GM19328 (cell line): ENCODE data around the gene SDF2.
"Not testable (repeated sequence)": the region's sequence is repeated elsewhere in the genome, so short reads cannot be mapped to it uniquely, and the experiment has no call there.

Experiments used
- ATAC-seq: cut with Tn5 transposase; IDR thresholded peaks from one replicate; pipeline ENCODE4 v1.9.1; 2021; ENCODE audit warnings: mild to moderate bottlenecking, moderate library complexity; ENCODE audit not compliant: unreplicated experiment

SDF2 gene

GRCh38 chr17:28685366-28685765, 23.7 kb upstream of the SDF2 start:
- no peak for ATAC-seq

DNA sequence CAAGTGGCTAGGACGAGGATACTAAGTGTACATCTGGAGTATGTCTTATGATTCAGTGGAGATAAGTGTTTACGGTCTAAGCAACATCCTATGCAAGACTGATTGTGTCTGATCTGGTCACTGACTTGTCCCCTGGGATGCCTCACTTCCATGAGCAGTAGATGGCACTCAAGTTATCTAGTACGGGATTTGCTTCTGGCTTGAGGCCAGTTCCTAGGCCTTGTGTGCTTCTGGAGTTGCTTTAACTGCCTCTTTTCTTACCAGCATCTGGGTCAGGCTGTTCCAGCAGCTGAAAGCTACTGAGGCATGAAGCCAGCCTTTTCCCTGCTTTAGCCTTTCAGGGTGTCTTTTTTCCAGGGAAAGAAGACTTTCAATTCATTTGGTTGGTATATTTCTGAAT, 23.3 kb upstream of the SDF2 start:
- no peak for ATAC-seq

- ATAC-seq, result no peak
Observed at GRCh38 chr17:28682655-28683054, 20.9 kb upstream of the SDF2 start.

DNA sequence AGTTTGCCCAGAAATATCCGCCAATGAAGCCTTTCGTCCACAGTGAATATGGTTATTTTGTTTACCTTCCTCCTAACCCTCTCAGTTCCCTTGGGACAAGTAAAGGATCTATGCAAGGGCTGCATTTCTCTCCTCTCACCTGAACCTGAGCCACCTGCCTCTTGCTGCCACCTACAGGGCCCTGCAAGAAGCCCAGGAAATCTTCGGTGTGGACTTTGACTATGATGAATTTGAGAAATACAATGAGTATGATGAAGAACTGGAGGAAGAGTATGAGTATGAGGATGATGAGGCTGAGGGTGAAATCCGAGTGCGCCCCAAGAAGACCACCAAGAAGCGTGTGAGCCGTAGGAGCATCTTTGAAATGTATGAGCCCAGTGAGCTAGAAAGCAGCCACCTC, 14.3 kb upstream of the SDF2 start:
- no peak for ATAC-seq

DNA sequence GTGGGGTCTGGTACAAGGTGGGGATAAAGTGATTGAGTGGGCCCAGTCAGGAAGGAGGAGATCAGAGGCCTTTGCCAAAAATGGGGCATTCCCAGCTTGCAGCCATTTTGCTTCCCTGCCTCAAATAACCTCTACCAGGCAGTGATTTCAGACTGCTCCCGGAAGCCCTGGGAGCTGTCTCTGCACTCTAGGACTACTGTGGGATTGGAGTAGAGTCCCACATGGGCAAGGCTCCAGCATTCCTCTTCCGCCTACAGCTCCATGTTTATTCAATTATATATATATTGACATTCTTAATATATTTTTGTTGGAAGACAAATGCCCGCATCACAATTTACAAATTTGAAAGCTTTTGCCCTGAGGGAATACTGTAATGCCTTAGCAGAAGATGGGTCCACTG, 13.8 kb upstream of the SDF2 start:
- no peak for ATAC-seq

GRCh38 chr17:28669918-28670317, 8.2 kb upstream of the SDF2 start:
- no peak for ATAC-seq

DNA sequence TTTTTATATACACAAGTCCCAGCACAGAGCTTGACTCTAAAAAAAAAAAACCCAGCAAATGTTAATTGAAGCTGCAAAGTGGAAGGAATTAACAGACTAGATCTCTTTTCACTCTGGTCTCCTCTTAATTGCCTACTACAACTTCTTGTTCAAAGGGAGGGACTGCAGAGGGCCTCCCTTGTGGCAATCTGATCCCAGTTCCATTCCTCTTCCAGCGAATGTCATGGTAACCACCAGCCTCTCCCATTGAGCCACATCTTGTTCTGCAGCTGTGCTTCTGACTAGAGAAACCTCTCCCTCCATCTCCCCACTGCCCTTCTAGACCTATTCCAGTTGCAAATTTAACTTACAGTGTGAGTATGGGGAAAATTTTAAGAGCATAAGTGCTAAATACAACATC, 6.2 kb upstream of the SDF2 start:
- no peak for ATAC-seq

DNA sequence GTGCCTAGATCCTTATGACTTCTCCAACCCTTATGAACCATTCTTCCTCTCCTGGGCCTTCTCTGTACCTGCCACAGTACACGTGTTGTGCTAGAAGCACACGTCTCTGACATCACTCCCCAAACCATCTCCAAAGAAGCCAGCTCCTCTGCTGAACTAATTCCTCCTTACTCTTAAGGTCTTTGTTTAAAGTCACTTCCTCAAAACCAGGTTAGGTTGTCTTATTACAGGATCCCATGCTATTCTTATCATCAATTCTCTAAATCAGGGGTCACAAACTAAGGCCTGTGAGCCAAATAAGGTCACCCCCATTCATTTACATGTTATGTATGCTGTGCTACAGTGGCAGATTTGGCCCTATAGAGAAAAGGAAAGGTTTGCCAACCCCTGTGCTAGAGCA, 4.3 kb upstream of the SDF2 start:
- ATAC-seq, result no peak

- ATAC-seq, result no peak
Observed at GRCh38 chr17:28663723-28664122, 2.0 kb upstream of the SDF2 start.

DNA sequence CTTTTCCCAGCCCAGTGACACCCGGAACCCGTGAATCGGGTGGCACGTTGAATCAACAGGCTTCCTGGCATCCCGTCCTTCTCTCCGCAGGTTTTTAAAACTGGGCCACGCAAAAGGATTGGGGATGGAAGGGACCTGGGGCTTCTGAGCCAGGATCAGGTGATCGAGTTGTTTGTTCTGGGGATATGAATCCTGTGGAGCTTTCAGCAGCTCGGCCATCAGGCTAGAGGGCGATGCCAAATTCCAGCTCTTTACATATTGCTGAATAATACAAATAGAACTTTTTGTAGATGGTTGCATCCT, 772 bp upstream of the SDF2 start:
- no peak for ATAC-seq

DNA sequence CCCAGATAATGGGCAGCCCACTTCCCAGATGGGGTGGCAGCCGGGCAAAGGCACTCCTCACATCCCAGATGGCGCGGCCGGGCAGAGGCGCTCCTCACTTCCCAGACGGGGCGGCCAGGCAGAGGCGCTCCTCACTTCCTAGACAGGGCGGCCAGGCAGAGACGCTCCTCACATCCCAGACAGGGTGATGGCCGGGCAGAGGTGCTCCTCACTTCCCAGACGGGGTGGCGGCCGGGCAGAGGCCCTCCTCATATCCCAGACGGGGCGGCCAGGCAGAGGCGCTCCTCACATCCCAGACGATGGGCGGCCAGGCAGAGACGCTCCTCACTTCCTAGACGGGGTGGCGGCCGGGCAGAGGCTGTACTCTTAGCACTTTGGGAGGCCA, 2.2 kb downstream of the SDF2 start:
- not testable (repeated sequence) for ATAC-seq

DNA sequence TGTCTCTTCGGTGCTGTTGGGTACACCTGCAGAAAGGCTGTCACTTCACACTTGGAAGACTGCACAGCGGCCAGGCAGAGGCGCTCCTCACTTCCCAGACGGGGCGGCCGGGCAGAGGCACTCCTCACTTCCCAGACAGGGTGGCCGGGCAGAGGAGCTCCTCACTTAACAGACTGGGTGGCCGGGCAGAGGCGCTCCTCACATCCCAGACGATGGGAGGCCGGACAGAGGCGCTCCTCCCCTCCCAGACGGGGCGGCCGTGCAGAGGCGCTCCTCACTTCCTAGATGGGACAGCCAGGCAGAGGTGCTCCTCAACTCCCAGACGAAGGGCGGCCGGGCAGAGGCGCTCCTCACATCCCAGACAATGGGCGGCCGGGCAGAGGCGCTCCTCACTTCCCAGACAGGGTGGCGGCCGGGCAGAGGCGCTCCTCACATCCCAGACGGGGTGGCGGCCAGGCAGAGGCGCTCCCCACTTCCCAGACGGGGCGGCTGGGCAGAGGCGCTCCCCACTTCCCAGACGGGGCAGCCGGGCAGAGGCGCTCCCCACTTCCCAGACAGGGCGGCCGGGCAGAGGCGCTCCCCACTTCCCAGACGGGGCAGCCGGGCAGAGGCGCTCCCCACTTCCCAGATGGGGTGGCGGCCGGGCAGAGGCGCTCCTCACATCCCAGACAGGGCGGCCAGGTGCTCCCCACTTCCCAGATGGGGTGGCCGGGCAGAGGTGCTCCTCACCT, 2.8 kb downstream of the SDF2 start:
- not testable (repeated sequence) for ATAC-seq

- not testable (repeated sequence) for ATAC-seq
Observed at GRCh38 chr17:28658342-28658741, 3.4 kb downstream of the SDF2 start.

GRCh38 chr17:28657756-28658155, 4.0 kb downstream of the SDF2 start:
- ATAC-seq, result no peak

DNA sequence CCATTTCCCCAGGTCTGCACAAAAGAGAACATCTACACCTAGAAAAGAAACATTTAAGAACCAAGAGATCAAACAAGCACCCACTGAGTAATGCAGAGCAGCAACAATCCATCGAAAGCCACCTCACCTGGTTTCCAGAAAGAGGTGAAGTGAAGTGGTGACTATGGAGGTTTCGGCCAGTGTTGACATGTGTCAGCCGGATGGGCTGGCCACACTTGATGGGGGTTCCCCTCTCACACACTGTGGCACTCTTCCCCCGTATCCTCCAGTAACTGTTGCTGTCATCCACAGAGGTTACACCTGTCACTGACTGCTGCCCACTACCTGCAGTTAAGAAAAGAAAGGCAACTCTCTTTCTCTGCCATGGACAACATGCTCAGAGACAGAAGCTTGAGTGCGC, 6.5 kb downstream of the SDF2 start:
- no peak for ATAC-seq

DNA sequence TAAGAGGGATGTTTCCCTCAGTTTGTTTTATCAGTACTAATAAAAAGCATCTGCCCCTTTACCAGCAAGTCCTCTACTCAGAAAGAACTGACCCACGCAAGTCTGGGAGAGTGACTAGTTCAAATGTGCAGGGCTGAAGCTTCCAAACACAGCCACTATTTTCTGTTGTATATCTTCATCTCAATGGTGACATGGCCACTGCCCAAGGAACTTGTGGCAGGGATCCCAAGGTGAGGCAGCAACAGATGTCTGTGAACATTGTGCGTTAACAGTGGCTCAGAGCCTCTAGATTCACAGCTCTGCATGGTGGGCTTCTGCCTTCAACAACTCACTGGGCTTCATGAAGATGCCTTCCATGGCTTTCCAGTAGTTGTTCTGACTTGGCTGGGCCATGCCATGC, 13.0 kb downstream of the SDF2 start:
- ATAC-seq, result no peak

DNA sequence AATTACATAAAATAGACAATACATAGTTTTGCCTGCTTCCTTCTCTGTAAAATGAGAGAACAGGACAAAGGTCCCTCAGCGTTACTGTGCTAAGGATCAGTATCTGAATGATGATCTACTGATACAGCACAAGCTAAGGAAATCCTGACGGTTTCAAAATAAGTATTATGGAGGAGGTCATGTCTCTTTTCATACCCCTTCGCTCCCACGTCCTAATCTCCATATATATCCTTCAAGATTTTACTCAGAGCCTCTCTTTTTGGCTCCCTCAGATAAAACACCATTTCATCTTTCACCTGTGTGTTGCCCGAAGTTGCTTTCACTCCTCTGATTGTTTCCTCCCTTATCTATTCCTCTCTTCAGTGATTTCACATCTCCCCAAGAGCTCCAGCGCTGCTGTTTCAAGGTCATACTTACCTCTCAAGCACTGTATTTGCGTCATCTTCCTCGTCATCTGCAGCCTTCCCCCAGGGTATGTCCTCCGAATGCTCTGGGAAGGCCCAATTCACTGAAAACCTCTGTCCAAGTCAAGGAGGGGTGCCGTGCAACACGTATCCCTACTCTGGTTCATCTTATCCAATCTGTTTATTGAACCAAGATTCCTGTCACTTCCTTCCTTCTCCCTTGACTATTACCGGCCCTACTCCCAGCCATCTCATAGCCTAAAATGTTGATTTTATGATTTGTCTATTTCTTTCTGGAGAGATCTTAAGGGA, 15.5 kb downstream of the SDF2 start:
- no peak for ATAC-seq

DNA sequence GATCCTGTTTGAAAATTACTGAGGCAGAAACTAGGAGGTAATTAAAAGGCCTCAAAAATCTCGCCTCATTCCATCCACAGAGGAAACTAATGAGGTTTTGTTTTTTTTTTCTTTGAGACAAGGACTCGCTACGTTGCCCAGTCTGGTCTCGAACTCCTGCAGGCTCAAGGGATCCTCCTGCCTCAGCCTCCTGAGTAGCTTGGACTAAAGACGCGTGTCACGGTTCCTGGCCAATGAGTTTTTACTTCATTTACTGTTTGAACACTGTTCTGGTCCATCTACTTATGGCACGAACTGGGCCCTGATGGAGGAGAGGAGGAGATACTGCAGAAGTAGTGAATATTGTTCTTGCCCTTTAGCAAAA, 16.1 kb downstream of the SDF2 start:
- no peak for ATAC-seq

- ATAC-seq, result peak; percentile 90
Observed at GRCh38 chr17:28644787-28645575, 16.7 kb downstream of the SDF2 start, which contains the start of gene BLTP2. BLTP2 (minus strand) TSS chr17:28645158; CDS start chr17:28645056, 102 bp downstream.

GRCh38 chr17:28643983-28644786, 17.5 kb downstream of the SDF2 start:
- peak; percentile 6 for ATAC-seq

DNA sequence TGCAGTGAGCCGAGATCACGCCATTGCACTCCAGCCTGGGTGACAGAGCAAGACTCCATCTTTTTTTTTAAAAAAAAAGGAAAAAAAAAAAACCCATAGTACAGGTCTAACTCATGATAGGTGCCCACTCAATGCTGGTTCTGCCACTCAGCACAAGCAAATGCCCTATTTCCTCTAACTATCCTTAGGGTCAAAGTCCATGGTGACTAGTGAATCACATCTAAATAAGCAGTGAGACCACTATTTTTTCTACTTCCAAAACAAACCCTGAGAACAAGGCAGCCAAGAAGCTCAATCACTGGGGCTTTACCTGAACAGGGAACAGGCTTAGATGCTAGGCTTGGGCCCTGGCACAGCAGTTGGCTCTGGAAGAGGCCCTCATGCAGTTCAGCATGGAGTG, 20.1 kb downstream of the SDF2 start:
- no peak for ATAC-seq
